CD14-positive monocyte (primary cell): ENCODE data around the gene GSTM2. TPM values are rescaled to one million over a fixed set of nuclear protein-coding genes. Genes with fewer than 3 reads are reported as not detected.

ENCODE experiments used
- DNase-seq, 3 donors: peaks; one replicate each; pipeline ENCODE4 v3.0.0-alpha.2; 2011 to 2022
- H2AFZ ChIP-seq: 2 replicates; pipeline ENCODE4 v1.6.0; 2012; ENCODE audit warnings: mild to moderate bottlenecking, low read depth, low read length, inconsistent platforms; ENCODE audit not compliant: insufficient read depth, poor library complexity, severe bottlenecking
- H3K27ac ChIP-seq, 2 donors: 1 replicate in 1 of 2; 2 replicates in 1 of 2; pipeline ENCODE4 v1.5.1; 2012 to 2013; ENCODE audit warnings: low read length in 2 of 2, control low read depth in 1 of 2, inconsistent platforms in 1 of 2, low read depth in 1 of 2, mild to moderate bottlenecking in 1 of 2
- H3K27me3 ChIP-seq, 2 donors: one replicate each; pipeline versions ENCODE4 v1.6.0 to v1.6.1; 2011 to 2013; ENCODE audit warnings: low read length in 2 of 2; ENCODE audit not compliant: control insufficient read depth in 2 of 2, insufficient read depth in 2 of 2
- H3K36me3 ChIP-seq, 2 donors: replicated peaks in 1 of 2; 1 replicate in 1 of 2; 2 replicates in 1 of 2; pipeline versions ENCODE4 v1.5.1 to v1.6.1; 2012 to 2013; ENCODE audit warnings: low read length in 2 of 2, control low read depth in 1 of 2, inconsistent platforms in 1 of 2, mild to moderate bottlenecking in 1 of 2; ENCODE audit not compliant: insufficient read depth in 2 of 2, control insufficient read depth in 1 of 2
- H3K4me1 ChIP-seq, 2 donors: 1 replicate in 1 of 2; 2 replicates in 1 of 2; pipeline versions ENCODE4 v1.5.1 to v1.6.1; 2012 to 2013; ENCODE audit warnings: low read length in 2 of 2, control low read depth in 1 of 2, inconsistent platforms in 1 of 2, mild to moderate bottlenecking in 1 of 2, moderate library complexity in 1 of 2; ENCODE audit not compliant: insufficient read depth in 2 of 2, control insufficient read depth in 1 of 2
- H3K4me2 ChIP-seq: replicated peaks from 2 replicates; pipeline ENCODE3; 2012; ENCODE audit warnings: low read length, moderate library complexity, mild to moderate bottlenecking; ENCODE audit not compliant: poor library complexity, severe bottlenecking; ENCODE audit errors: extremely low read depth
- H3K4me3 ChIP-seq, 3 experiments: fragments of 200-600 bp in 1 of 3; sonication (generic) in 1 of 3; replicated peaks in 1 of 3; 1 replicate in 2 of 3; 2 replicates in 1 of 3; pipeline ENCODE4 v1.5.1; 2011 to 2013; ENCODE audit warnings: low read length in 3 of 3, mild to moderate bottlenecking in 3 of 3, control low read depth in 2 of 3, low read depth in 2 of 3, inconsistent platforms in 1 of 3, moderate library complexity in 1 of 3
- H3K79me2 ChIP-seq: 2 replicates; pipeline ENCODE4 v1.6.0; 2012; ENCODE audit warnings: mild to moderate bottlenecking, control low read depth, inconsistent platforms, low read length, moderate library complexity; ENCODE audit not compliant: insufficient read depth
- H3K9ac ChIP-seq: 2 replicates; pipeline ENCODE4 v1.6.0; 2017; ENCODE audit warnings: low read length, mild to moderate bottlenecking; ENCODE audit not compliant: insufficient read depth, poor library complexity, severe bottlenecking
- H3K9me3 ChIP-seq, 2 donors: replicated peaks in 1 of 2; 1 replicate in 1 of 2; 2 replicates in 1 of 2; pipeline versions ENCODE4 v1.5.1 to v1.6.1; 2012 to 2013; ENCODE audit warnings: low read length in 2 of 2, control low read depth in 1 of 2; ENCODE audit not compliant: control insufficient read depth in 1 of 2, insufficient read depth in 1 of 2
- H4K20me1 ChIP-seq: 2 replicates; pipeline ENCODE4 v1.6.0; 2012; ENCODE audit warnings: mild to moderate bottlenecking, low read length, control low read depth, moderate library complexity; ENCODE audit not compliant: insufficient read depth
- H3K27ac Mint-ChIP-seq, 7 donors: one replicate each; pipeline ENCODE4 v1.8.0; 2020; ENCODE audit warnings: mild to moderate bottlenecking in 7 of 7, mixed read lengths in 7 of 7, moderate library complexity in 6 of 7, inconsistent platforms in 2 of 7
- H3K27me3 Mint-ChIP-seq, 3 donors: one replicate each; pipeline ENCODE4 v1.8.0; 2021 to 2022; ENCODE audit warnings: low read depth in 3 of 3, mild to moderate bottlenecking in 3 of 3, mixed read lengths in 3 of 3, moderate library complexity in 3 of 3, inconsistent platforms in 1 of 3
- H3K36me3 Mint-ChIP-seq, 2 donors: one replicate each; pipeline ENCODE4 v1.8.0; 2020; ENCODE audit warnings: mixed read lengths in 2 of 2, inconsistent platforms in 1 of 2, mild to moderate bottlenecking in 1 of 2
- H3K4me1 Mint-ChIP-seq: one replicate; pipeline ENCODE4 v1.8.0; 2020; ENCODE audit warnings: mild to moderate bottlenecking, mixed read lengths
- H3K4me3 Mint-ChIP-seq, 2 donors: one replicate each; pipeline ENCODE4 v1.8.0; 2020; ENCODE audit warnings: mild to moderate bottlenecking in 2 of 2, mixed read lengths in 2 of 2, moderate library complexity in 1 of 2
- H3K9me3 Mint-ChIP-seq, 7 donors: one replicate each; pipeline ENCODE4 v1.8.0; 2020 to 2022; ENCODE audit warnings: mixed read lengths in 7 of 7, mild to moderate bottlenecking in 6 of 7, moderate library complexity in 6 of 7, inconsistent platforms in 2 of 7
- CTCF ChIP-seq: fragments of 200-600 bp; IDR thresholded peaks from one replicate; pipeline ENCODE4 v1.8.0; 2022; ENCODE audit warnings: antibody characterized with exemption, mild to moderate bottlenecking
- WGBS: methylation state at CpG from one replicate; pipeline ENCODE4 v1.1.5; 2013; ENCODE audit warnings: missing lambda C conversion rate; ENCODE audit not compliant: insufficient coverage; 5-methylcytosine and 5-hydroxymethylcytosine counted together
- intact Hi-C, 2 donors: fragments of 100-400 bp; cut with micrococcal nuclease; formaldehyde crosslinking; loops; one replicate each; pipeline versions ENCODE4 v1.15.0 to v1.15.1; 2023
- polyA plus RNA-seq, 3 donors: library from polyadenylated mRNA; depleted of rRNA in 1 of 3; unstranded in 2 of 3; stranded (reverse) in 1 of 3; fragments of 300-500 nt in 2 of 3; fragments of >200 nt in 1 of 3; fragmentation: Illumina TruSeq in 2 of 3; gene quantifications; 1 replicate in 2 of 3; 2 replicates in 1 of 3; pipeline ENCODE4 v1.2.3, GENCODE V29; 2012 to 2021

GSTM2 gene
- polyA plus RNA-seq, 3 donors: 1.5 to 12.0 (median 6.3) TPM

GRCh38 chr1:109714661-109715372, 47.0 kb downstream of the GSTM2 start:
- Mint-ChIP-seq H3K27me3 (peaks cover 3 to 13% (median 11%) of the 10 kb centered on the region in 3 donors), H3K4me1 (peaks cover 9% of the 10 kb centered on the region), H3K27ac (no peak overlapping the region), H3K4me3 (no peak overlapping the region), H3K9me3 (peaks cover 0 to 7% (median 3%) of the 10 kb centered on the region in 7 donors), H3K36me3 (no peaks in the 10 kb centered on the region)
- Histone ChIP-seq H3K36me3 (no peaks in the 10 kb centered on the region), H3K4me1 (peaks cover 7 to 8% of the 10 kb centered on the region in 2 donors), H3K27me3 (peaks cover 0 to 11% of the 10 kb centered on the region in 2 donors), H3K4me2 (no peak overlapping the region), H3K79me2 (no peaks in the 10 kb centered on the region), H3K9me3 (peaks cover 2 to 5% of the 10 kb centered on the region in 2 donors), H3K9ac (no peak overlapping the region), H2AFZ (no peak overlapping the region), H4K20me1 (no peaks in the 10 kb centered on the region), H3K4me3 (no peak overlapping the region), H3K27ac (no peak overlapping the region)
- no peak for DNase-seq
- intact Hi-C loops: no loop called here
- no peak for TF ChIP-seq CTCF
- whole genome bisulfite sequencing: 95% methylated on average over 11 of the region's 12 CpGs

GRCh38 chr1:109716121-109716520, 48.3 kb downstream of the GSTM2 start:
- Mint-ChIP-seq H3K4me1 (peaks cover 13% of the 10 kb centered on the region), H3K27ac (no peak overlapping the region), H3K9me3 (no peaks in the 10 kb centered on the region), H3K36me3 (no peaks in the 10 kb centered on the region), H3K4me3 (no peak overlapping the region), H3K27me3 (peaks cover 3 to 13% (median 10%) of the 10 kb centered on the region in 3 donors)
- no peak overlapping the region for H2AFZ ChIP-seq
- peaks cover 0 to 11% of the 10 kb centered on the region in 2 donors for H3K27me3 ChIP-seq
- peaks cover 7 to 8% of the 10 kb centered on the region in 2 donors for H3K4me1 ChIP-seq
- H3K9me3 ChIP-seq: no peaks in the 10 kb centered on the region
- no peak overlapping the region for H3K4me3 ChIP-seq
- TF ChIP-seq CTCF: no peak
- H3K36me3 ChIP-seq: no peaks in the 10 kb centered on the region
- no peaks in the 10 kb centered on the region for H3K79me2 ChIP-seq
- H3K27ac ChIP-seq: no peak overlapping the region
- intact Hi-C loops: no loop called here
- no peak overlapping the region for H3K9ac ChIP-seq
- H4K20me1 ChIP-seq: no peaks in the 10 kb centered on the region
- WGBS: 100% methylated on average over 2 of the region's 3 CpGs
- no peak for DNase-seq
- H3K4me2 ChIP-seq: no peak overlapping the region
